Measurements from ENCODE around the gene PIK3R6. TPM values are rescaled to one million over a fixed set of nuclear protein-coding genes. Genes with fewer than 3 reads are reported as not detected.
"Not testable (repeated sequence)": the region's sequence is repeated elsewhere in the genome, so short reads cannot be mapped to it uniquely, and the experiment has no call there.

The PIK3R6 gene
- total RNA-seq, 4 donors from 2014 or later: 0.52 to 2.5 (median 1.1) TPM

- intact Hi-C loops (cut with DNase I; ENCODE audit: low total_unique reads): no loop called here
- 76 to 78% methylated on average over 36 to 39 of the region's 39 CpGs for WGBS, 2 donors
- TF ChIP-seq, protein P1, sequence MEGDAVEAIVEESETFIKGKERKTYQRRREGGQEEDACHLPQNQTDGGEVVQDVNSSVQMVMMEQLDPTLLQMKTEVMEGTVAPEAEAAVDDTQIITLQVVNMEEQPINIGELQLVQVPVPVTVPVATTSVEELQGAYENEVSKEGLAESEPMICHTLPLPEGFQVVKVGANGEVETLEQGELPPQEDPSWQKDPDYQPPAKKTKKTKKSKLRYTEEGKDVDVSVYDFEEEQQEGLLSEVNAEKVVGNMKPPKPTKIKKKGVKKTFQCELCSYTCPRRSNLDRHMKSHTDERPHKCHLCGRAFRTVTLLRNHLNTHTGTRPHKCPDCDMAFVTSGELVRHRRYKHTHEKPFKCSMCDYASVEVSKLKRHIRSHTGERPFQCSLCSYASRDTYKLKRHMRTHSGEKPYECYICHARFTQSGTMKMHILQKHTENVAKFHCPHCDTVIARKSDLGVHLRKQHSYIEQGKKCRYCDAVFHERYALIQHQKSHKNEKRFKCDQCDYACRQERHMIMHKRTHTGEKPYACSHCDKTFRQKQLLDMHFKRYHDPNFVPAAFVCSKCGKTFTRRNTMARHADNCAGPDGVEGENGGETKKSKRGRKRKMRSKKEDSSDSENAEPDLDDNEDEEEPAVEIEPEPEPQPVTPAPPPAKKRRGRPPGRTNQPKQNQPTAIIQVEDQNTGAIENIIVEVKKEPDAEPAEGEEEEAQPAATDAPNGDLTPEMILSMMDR (IDR thresholded peaks at IDR 0.05): no peak
- TF ChIP-seq POLR2A (IDR thresholded peaks at IDR 0.05): no peak
- no peak overlapping the region for H3K4me3 ChIP-seq (ENCODE audit: low read depth, poor library complexity, severe bottlenecking)
- DNase-seq (ENCODE audit: low spot score in 2 of 2): no peak
Measured at GRCh38 chr17:8887834-8888703, 20.6 kb upstream of the PIK3R6 start.

- TF ChIP-seq POLR2A (IDR thresholded peaks at IDR 0.05): no peak
- TF ChIP-seq, protein P1 (IDR thresholded peaks at IDR 0.05): no peak
- intact Hi-C loops (cut with DNase I; ENCODE audit: low total_unique reads): no loop called here
- no peak overlapping the region for H3K4me3 ChIP-seq (ENCODE audit: low read depth, poor library complexity, severe bottlenecking)
- 93 to 96% methylated on average over 11 of the region's 11 CpGs for WGBS, 2 donors
- no peak for DNase-seq (ENCODE audit: low spot score in 2 of 2)
Measured at GRCh38 chr17:8887301-8887700, 19.8 kb upstream of the PIK3R6 start.

DNA sequence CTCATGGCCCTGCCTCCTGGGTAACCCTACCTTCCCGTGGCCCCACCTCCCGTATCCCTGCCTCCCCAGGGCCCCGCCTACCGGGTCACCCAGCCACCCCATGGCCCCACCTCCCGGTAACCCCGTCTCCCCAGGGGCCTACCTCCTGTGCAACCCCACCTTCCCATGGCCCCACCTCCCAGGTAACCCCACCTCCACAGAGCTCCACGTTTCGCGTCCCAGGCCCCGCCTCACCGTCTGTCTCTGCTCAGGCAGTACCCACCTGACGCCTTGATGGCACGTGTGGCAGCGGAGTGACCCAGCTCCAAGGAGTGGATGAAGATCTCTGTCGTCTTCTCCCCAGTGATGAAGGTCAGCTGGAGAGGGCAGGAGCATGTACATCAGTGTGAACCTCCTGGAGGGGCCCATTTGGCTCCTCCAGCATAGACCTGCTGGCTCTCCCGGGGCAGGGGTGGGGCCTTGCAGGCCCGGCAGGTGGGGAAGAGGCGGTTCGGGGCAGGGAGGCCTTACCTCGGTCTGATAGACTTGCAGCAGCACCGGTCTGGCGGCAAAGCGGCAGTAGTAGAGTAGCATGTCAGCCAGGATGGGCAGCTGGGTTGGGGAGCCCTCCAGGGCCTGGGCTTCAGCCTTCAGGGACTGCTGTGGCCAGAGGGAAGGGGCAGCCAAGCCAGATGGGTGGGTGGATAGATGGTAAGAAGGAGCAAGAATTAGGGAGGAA is 18.7 kb upstream of the PIK3R6 start:
- intact Hi-C loops (cut with DNase I; ENCODE audit: low total_unique reads): no loop called here
- 85 to 91% methylated on average over 23 of the region's 23 CpGs for WGBS, 2 donors
- no peak for DNase-seq (ENCODE audit: low spot score in 2 of 2)
- H3K4me3 ChIP-seq (ENCODE audit: low read depth, poor library complexity, severe bottlenecking): no peak overlapping the region
- TF ChIP-seq, protein P1 (IDR thresholded peaks at IDR 0.05): no peak
- TF ChIP-seq POLR2A (IDR thresholded peaks at IDR 0.05): no peak

- WGBS, 2 donors: 74 to 85% methylated on average over 19 to 28 of the region's 30 CpGs
- DNase-seq (ENCODE audit: low spot score in 2 of 2); intact Hi-C loops (cut with DNase I; ENCODE audit: low total_unique reads); H3K4me3 ChIP-seq (ENCODE audit: low read depth, poor library complexity, severe bottlenecking): not testable (repeated sequence)
Measured at GRCh38 chr17:8885163-8885966, 17.9 kb upstream of the PIK3R6 start.

DNA sequence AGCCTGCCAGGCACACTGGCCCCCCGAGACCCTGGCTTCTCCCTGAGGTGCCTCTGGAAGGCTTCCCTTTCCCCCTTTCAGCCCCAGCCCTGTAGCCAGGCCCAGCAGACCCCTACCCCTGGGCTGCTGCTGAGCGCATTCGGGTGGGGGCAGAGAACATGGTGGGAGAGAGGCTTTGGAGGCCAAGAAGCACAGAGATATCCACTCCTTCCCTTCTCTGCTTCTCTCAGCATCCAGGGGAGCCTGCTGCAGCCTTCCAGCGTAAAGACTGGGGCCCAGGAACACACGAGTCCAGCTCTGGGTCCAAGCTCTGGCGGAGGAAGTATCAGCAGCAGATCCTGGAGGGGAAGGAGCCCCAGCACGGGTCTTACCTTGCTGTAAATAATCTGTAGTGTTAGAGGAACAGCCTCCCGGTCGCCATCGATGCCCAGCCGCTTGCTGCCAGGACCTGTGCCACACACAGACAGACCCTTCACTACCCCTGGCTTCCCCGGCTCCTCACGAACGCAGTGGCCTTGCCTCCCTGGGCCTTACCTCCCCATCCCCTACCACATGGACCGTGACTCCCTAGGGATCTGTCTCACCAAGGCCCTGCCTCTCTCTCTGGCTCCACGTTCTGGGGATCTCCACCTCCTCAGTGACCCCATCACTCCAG is 17.0 kb upstream of the PIK3R6 start:
- H3K4me3 ChIP-seq (ENCODE audit: low read depth, poor library complexity, severe bottlenecking): no peak overlapping the region
- TF ChIP-seq, protein P1 (IDR thresholded peaks at IDR 0.05): no peak
- TF ChIP-seq POLR2A (IDR thresholded peaks at IDR 0.05): no peak

More for the DNA sequence above, 17.0 kb upstream of the PIK3R6 start:
- no peak for DNase-seq (ENCODE audit: low spot score in 2 of 2)
- intact Hi-C loops (cut with DNase I; ENCODE audit: low total_unique reads): no loop called here
- 91 to 98% methylated on average over 16 of the region's 16 CpGs for WGBS, 2 donors
